ENCODE data around the gene SDF2L1. TPM values are rescaled to one million over a fixed set of nuclear protein-coding genes. Genes with fewer than 3 reads are reported as not detected.

Gene SDF2L1
- total and polyA plus RNA-seq, 2 donors (not counting 3 experiments of a cell fraction or from before 2014, with no cell fraction given): 66.7 to 79.5 TPM

- FAIRE-seq: no peak
Observed at GRCh38 chr22:21639359-21639758, 2.7 kb upstream of the SDF2L1 start.

More at GRCh38 chr22:21639359-21639758, 2.7 kb upstream of the SDF2L1 start:
- dilution Hi-C loops (cut with MboI; ENCODE audit: extremely low pct_ligation_motif_present, low sequenced_read_pairs) (no loop called here), intact Hi-C loops (cut with micrococcal nuclease) (no loop called here)
- CTCF ChIA-PET: interaction anchor here (1.4 kb wide), 1 partner anchor 10 kb away, joined by 4 read pairs; no protein-coding TSS in a partner anchor
- no peak overlapping the region for H3K27ac ChIP-seq (ENCODE audit: insufficient read depth, low read depth, low read length)
- H3K79me2 ChIP-seq (ENCODE audit: control insufficient read depth, insufficient read depth, low read length): peaks cover 17% of the 10 kb centered on the region
- no peak for DNase-seq (ENCODE audit: low read depth, low spot score)
- H3K9ac ChIP-seq (replicated peaks; ENCODE audit: extremely low read depth, insufficient read depth, low read length): no peak overlapping the region
- POLR2A ChIA-PET: no interaction called here
- no TSS peak for BruUV-seq (replicated peaks)
- H3K9me1 ChIP-seq (replicated peaks; ENCODE audit: control insufficient read depth, extremely low read depth, insufficient read depth, low read length): no peaks in the 10 kb centered on the region
- TF ChIP-seq, protein P1, sequence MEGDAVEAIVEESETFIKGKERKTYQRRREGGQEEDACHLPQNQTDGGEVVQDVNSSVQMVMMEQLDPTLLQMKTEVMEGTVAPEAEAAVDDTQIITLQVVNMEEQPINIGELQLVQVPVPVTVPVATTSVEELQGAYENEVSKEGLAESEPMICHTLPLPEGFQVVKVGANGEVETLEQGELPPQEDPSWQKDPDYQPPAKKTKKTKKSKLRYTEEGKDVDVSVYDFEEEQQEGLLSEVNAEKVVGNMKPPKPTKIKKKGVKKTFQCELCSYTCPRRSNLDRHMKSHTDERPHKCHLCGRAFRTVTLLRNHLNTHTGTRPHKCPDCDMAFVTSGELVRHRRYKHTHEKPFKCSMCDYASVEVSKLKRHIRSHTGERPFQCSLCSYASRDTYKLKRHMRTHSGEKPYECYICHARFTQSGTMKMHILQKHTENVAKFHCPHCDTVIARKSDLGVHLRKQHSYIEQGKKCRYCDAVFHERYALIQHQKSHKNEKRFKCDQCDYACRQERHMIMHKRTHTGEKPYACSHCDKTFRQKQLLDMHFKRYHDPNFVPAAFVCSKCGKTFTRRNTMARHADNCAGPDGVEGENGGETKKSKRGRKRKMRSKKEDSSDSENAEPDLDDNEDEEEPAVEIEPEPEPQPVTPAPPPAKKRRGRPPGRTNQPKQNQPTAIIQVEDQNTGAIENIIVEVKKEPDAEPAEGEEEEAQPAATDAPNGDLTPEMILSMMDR (IDR thresholded peaks at IDR 0.05; ENCODE audit: extremely low read depth in 1 of 2, insufficient read depth in 1 of 2, low read depth in 1 of 2, low read length in 2 of 2): no peak
- no peak for TF ChIP-seq FOS (IDR thresholded peaks at IDR 0.05; ENCODE audit: borderline replicate concordance, insufficient read depth, low read length)
- no peak for TF ChIP-seq GATA2 (IDR thresholded peaks at IDR 0.05; ENCODE audit: insufficient read depth, insufficient read length, low read depth, low read length)
- TF ChIP-seq MAX (IDR thresholded peaks at IDR 0.05; ENCODE audit: insufficient read depth, insufficient read length): no peak
- no peak for TF ChIP-seq JUN (IDR thresholded peaks at IDR 0.05; ENCODE audit: borderline replicate concordance, insufficient read depth, insufficient read length, low read depth)
- no peak for TF ChIP-seq POLR2A (IDR thresholded peaks at IDR 0.05; ENCODE audit: low read depth, low read length)
- TF ChIP-seq EZH2 (IDR thresholded peaks at IDR 0.05; ENCODE audit: borderline replicate concordance, low read depth, low read length, severe bottlenecking): no peak
- TF ChIP-seq MYC (IDR thresholded peaks at IDR 0.05; ENCODE audit: low read depth, low read length): no peak
- no peak for TF ChIP-seq POLR2AphosphoS5 (IDR thresholded peaks at IDR 0.05; ENCODE audit: insufficient read depth, low read depth, low read length)
- H3K9me3 ChIP-seq (replicated peaks; ENCODE audit: control insufficient read depth, insufficient read depth, low read length): no peaks in the 10 kb centered on the region
- no peaks in the 10 kb centered on the region for H3K27me3 ChIP-seq (ENCODE audit: control insufficient read depth in 2 of 2, insufficient read depth in 2 of 2, low read length in 2 of 2)
- H3K4me2 ChIP-seq (ENCODE audit: insufficient read depth, low read length): no peak overlapping the region
- H3K4me1 ChIP-seq (ENCODE audit: control insufficient read depth, extremely low read depth, insufficient read depth, low read length): peaks cover 14% of the 10 kb centered on the region
- no peak overlapping the region for H2AFZ ChIP-seq (ENCODE audit: low read depth, low read length)
- H3K36me3 ChIP-seq (ENCODE audit: control insufficient read depth in 2 of 2, extremely low read depth in 1 of 2, insufficient read depth in 2 of 2, low read length in 2 of 2): peaks cover 0 to 6% of the 10 kb centered on the region in 2 experiments
- no peak overlapping the region for H3K4me3 ChIP-seq (replicated peaks in 1 of 3; ENCODE audit: insufficient read depth in 1 of 3, low read depth in 1 of 3, low read length in 3 of 3)
- no peaks in the 10 kb centered on the region for H4K20me1 ChIP-seq (replicated peaks; ENCODE audit: control insufficient read depth, extremely low read depth, insufficient read depth, low read length)
